SKM-1 treated with dmso at 0.1 percent for 144 hours (cell line): ENCODE data around the gene GTPBP6.
"Not testable (repeated sequence)": the region's sequence is repeated elsewhere in the genome, so short reads cannot be mapped to it uniquely, and the experiment has no call there.

Source experiments
- DNase-seq: peaks from one replicate; lab custom pipeline; 2025; ENCODE audit not compliant: unreplicated experiment; lab: John Stamatoyannopoulos, UW

The GTPBP6 gene

DNA sequence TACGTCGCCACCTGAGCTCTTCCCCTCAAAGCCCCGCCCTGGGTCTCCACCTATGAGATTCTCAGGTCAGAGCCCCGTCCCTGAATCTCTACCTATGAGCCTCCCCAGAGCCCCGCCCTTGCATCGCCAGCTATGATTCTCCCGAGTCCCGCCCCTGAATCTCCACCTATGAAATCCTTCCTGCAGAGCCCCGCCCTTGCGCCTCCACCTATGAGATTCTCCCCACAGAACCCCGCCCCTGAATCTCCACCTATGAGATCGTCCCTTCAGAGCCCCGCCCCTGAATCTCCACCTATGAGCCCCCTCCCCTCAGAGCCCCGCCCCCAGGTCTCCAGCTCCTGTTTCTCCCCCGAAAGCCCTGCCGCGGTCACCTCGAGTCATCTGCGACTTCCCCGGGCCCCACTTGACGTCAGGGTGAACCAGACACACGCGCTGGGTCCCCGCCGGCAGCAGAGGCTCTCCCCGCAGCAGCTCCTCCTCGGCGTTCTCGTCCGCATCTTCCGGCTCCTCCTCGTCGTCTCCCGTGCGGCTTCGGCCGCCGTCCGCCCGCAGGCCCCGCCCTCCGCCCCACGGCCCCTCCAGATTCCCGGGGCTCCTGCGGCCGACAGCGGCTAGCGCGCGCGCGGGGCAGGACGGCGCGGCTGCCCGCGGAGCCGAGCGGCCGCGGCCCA lies 393 bp downstream of the GTPBP6 start:
- no peak for DNase-seq

DNA sequence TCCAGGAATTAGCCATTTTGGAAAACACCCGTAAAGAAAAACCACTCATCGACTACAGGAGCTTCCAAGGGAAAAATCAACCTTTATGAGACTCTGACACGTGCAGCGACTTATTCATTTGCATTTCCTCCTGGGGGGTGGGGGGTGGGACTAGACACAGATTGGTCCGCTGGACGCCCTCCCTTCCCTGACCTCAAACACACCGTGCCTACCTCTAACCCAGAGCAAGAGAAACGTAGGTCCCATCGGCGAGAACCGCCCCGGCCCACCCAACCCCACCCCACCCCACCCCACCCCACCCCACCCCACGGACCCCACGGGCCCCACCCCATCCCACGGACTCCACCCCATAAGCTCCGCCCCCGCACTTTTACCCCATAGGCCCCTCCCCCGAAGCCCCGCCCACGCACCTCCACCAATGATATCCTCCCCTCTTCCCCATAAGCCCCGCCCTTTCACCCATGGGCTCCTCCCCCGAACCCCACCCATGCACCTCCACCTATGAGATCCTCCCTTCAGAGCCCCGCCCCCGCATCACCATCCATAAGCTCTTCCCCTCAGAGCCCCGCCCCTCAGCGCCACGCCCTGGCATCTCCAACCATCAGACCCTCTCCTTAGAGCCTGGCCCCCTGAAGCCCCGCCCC lies 1.1 kb downstream of the GTPBP6 start:
- no peak for DNase-seq

DNA sequence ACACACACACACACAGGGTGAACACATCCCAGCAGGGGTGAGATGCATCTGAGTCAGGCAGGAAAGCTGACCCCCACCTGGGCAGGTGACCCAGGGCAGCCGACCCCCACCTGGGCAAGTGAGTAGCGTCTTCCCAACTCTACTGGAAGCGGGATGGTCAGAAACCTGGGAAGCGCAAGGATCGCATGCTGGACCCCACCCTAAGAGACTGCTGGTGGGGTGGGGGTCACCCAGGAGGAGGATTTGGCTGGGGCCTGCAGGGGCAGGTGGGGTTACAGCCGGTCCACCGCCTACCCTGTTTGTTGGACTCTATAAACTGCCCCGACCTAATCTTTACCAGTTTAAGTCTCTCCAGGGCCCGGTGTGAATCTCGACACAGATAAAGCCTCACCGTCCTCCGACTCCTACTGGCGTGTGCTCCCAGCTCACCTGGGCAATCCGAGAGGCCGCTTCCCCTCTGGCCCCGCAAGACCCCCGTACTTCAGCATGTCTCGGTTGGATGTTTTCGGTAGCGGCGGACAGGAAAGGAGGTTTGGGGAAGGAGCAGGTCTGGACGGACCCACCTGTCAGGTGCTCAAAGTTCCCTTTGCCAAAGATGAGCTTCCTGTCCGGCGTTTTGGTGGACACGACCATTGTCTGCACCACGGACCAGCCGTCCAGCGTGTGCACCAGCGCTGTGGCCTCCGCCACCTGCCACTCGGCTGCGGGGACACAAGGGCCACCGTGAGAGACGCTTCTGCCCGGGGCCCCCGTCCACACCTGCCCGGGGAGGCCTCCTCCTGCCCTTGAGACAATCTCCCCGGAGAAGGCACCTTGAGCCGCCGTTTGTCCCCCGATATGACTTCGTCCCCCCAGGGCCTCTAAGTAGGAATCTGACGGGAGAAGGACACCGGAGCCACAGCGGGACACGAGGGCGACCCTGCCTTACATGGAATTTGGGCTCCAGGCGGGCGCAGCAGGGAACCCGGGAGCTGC lies 2.0 kb downstream of the GTPBP6 start:
- no peak for DNase-seq

DNA sequence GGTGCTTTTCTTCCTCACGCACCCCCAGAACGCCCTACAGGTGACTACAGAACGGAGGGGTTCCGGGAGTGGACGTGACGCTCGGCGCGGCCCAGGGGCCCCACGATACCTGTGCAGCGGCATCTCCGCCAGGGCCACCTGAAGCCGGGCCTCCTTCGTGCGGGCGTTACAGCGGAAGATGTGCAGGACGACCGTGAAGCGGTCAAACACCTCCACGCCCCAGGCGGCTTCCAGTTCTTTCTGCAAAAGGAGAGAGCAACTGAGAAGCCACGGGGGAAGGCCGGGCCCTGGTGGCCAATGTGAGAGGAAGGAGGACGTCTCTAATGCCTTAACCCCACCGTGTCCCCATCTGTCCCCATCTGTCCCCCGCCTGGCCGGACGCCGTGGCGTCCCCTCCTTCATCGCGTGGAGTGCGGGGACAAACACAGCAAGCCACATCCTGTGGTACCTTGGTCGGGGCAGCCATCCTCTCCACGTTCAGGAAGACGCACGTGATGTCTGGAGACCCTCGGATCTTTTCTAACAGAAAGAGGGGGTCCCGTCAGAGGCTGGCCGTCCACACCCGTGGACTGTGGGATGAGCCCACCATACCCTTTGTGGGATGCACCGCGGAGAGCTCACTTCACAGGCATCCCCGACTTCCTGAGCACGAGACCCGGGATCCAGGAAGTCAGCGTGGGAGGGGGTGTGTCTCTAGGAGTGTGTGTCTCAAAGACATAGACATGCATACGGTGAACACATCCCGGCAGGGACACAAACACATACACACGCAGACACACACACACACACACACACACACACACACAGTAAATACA lies 3.6 kb downstream of the GTPBP6 start:
- no peak for DNase-seq

DNA sequence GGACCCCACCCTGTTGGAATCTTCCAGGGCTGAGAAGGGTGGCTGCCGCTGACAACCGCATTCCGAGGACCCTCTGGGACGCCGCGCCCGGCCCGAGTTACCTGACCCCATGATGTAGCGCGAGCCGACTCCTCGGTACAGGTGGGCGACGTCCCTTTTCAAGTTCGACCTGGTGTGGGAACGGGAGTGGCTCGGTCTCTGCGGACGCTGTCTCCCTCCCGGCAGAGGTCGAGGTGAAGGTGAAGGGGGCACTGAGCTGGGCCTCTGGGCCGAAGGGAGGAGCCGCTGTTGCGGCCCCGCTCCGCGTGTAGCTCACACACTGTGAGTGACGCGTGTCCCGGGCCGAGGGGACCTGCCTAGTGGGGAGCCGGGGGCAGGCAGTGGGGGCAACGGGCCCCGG lies 4.5 kb downstream of the GTPBP6 start:
- no peak for DNase-seq

DNA sequence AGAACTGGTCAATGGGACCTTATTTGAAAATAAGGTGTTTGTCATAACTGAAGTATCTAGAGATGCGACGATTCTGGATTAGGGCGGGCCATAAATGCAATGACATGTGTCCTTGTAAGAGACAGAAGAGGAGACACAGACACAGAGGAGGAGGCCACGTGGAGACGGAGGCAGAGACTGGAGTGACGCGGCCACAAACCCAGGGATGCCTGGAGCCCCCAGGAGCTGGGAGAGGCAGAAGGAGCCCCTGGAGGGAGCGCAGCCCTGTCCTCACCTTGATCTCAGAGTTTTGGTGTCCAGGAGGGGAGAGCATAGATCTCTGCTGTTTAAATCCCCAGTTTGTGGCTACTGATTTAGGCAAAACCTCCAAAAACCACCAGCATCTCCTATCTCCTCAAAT lies 5.0 kb downstream of the GTPBP6 start:
- no peak for DNase-seq

DNA sequence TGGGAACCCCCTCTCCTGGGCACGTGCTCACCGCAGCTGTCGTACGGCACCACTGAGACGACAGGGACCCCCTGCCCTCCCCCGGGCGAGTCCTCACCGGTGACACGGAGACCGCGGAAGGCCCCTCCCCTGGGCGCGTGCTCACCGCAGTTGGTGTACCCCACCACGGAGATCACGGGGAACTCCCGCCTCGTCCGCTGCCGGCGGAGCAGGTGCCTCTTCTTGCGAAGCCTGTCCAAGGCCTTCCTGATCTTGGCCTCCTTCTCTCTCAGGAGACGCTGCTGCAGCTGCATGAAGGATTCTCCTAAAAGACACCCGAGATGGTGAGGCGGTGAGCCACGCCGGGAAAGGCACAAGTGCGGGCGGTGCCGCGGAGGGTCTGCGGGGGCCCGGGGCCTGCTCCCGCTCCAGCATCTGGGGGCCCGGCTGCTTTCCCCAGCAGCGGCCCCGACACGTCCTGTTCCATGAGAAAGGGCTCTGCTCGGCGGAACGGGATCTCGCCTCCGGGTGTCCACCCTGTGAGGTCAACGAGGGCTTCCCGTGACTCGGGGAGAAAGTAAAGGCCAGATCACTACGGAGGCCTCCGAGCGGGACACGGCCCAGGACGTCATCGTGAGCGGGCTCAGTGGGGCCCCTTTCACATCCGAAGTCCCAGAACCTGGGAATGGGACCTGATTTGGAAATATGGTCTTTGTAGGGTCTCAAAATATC lies 5.8 kb downstream of the GTPBP6 start:
- no peak for DNase-seq

DNA sequence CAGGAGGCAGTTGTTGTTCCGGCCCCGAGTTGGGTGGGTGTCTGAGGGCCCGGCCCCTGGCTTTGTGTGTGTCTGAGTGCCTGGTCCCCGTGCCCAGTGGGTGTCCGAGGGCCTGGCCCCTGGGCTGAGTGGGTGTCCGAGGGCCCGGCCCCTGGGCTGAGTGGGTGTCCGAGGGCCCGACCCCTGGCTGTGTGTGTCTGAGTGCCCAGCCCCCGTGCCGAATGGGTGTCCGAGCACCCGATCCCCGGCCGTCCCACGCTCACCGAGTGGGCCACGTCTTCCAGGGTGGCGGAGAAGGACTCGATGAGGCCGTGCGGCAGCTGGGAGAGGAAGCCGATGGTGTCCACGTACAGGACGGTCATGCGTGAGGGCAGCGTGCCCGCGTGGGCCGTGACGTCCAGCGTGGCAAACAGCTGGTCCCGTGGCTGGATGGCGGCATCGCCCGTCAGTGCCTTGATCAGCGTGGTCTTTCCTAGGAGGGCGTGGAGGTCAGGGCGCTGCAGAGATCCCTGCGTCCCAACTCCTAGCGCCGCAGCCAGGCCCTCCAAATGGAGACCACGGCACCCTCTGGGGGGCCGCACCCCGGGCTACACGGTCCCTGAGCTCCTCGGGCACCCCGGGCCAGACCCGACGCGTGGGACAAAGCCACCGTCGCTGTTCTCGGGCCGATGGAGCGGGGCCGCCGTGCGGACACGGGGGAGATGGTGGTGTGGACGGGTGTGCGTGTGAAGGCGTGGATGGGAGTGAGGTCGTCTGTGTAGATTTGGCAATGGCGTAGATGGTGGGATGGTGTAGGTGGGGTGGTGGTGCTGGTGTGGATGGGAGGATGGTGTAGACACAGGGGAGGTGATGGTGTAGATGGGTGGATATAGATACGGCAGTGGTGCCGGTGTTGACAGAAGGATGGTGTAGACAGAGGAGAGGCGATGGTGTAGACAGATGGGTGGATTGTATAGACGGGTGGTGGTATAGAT lies 7.2 kb downstream of the GTPBP6 start:
- DNase-seq = no peak

DNA sequence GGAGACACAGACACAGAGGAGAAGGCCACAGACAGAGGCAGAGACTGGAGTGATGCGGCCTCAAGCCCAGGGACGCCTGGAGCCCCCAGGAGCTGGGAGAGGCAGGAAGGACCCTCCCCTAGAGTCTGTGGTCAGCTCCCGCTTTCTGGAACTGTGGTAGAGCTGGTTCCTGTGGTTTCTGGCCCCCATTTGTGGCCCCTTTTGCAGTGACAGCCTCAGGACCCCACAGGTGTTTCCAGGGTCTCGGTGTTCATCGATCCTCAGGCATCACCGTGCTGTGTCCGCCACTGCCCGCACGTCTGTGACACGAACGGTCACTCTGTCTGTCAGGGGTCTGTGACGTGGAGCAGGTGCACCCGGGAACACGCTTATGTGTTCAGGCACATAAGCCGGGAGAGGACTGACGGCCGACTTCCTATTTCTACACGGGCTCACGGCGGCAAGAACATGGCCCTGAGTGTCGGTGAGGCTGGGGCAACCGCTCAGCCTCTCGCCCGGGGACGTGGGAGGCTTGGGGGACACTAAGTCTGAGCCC lies 7.9 kb downstream of the GTPBP6 start:
- no peak for DNase-seq

DNA sequence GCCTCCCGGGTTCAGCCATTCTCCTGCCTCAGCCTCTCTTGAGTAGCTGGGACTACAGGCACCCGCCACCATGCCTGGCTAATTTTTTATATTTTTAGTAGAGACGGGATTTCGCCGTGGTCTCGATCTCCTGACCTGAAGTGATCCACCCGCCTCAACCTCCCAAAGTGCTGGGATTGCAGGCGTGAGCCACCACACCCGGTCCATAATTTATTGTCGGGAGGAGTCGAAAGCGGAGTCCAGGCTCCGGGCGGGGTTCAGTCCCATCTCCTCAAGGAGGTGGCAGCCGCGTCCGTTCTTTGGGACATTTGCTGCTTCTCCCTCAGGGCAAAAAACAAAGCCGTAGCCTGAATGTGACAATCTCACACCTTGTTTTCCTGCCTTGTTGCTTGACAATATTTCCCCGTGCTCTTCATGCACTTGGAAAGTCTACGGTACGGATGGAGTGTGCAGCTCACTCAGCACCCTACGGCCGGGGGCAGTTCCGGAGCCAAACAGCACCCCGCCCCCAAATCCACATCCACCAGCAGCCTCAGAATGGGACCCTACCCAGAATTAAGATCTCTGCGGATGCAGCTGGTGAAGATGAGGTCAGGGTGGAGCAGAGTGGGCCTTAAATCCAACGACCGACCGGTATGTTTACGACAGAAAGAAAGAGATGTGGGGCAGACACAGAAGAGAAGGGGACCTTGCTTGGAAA lies 9.6 kb downstream of the GTPBP6 start:
- DNase-seq = no peak

DNA sequence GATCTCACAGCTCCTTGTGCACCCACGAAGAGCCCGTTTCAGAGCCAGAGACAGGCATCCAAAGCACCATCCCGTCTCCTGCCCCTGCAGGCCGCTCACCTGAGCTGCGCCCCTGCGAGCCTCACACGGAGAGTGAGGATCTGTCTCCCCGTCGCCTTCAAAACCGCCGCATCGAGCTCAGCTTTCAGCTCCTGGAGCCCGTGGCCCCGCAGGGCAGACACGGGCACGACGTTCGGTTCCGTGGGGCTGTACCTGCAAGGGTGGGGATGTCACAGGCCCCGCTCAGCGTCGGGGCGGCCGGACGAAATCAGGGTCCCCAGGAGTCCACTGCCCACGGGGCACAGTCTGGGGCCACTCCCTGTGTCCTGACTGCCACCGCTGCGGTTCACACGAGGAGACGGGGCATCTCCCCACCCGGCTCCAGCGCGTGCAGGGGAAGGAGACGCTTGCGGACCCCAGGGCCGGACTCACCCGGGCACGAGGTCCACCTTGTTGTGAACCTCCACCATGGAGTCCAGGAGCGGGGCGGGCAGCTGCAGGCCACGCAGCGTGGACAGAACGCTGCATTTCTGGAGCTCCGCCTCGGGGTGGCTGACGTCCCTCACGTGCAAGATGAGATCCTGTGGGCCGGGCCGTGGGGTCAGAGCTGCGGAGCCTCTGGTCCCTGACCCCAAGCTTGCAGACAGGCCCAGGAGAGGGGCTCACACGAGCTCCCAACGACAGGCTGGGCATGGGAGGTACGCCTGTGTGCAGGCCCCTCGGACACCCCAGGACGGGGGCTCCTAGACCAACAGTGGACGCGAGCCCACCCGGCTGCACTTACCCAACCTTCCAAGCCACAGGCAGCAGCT lies 11.1 kb downstream of the GTPBP6 start:
- DNase-seq = no peak

DNA sequence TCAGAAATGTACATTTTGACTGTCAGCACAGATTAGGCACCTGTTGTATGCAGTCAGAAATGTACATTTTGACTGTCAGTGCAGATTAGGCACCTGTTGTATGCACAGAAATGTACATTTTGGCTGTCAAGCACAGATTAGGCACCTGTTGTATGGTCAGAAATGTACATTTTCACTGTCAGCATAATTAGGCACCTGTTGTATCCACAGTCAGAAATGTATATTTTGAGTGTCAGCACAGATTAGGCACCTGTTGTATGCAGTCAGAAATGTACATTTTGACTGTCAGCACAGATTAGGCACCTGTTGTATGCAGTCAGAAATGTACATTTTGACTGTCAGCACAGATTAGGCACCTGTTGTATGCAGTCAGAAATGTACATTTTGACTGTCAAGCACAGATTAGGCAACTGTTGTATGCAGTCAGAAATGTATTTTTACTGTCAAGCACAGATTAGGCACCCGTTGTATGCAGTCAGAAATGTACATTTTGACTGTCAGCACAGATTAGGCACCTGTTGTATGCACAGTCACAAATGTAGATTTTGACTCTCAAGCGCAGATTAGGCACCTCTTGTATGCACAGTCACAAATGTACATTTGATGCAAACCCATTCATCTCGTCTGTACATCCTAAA lies 11.9 kb downstream of the GTPBP6 start:
- not testable (repeated sequence) for DNase-seq

DNA sequence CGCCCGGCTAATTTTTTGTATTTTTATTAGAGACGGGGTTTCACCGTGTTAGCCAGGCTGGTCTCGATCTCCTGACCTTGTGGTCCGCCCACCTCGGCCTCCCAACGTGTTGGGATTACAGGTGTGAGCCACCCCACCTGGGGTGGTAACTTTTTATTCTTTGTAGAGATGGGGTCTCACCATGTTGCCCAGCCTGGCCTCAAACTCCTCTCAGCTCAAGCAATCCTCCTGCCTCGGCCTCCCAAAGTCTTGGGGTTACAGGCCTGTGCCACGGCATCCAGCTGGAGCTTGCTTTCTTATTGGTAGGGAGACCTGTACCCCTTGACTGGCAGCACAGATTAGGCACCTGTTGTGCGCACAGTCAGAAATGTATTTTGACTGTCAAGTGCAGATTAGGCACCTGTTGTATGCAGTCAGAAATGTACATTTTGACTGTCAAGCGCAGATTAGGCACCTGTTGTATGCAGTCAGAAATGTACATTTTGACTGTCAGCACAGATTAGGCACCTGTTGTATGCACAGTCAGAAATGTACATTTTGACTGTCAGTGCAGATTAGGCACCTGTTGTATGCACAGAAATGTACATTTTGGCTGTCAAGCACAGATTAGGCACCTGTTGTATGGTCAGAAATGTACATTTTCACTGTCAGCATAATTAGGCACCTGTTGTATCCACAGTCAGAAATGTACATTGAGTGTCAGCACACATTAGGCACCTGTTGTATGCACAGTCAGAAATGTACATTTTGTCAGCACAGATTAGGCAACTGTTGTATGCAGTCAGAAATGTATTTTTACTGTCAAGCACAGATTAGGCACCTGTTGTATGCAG lies 12.6 kb downstream of the GTPBP6 start:
- DNase-seq = not testable (repeated sequence)

DNA sequence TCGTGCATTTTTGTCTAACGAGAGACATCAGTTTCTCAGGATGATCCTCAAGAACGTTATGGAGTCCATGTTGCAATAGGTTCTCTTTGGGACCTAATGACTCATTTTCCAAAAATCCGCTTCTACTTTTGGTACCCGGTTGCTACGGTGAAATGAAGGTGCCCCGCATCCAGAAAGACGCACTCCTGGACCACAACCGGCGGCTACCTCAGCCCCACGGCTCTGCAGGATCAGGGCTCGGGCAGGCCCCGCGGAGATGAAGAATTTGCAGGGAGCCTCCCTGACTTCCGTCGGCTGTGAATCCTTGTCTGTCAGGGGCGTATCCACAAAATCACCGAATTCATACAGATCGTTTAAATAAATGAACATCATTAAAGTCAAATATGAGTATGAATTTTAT lies 15.6 kb downstream of the GTPBP6 start:
- no peak for DNase-seq

DNA sequence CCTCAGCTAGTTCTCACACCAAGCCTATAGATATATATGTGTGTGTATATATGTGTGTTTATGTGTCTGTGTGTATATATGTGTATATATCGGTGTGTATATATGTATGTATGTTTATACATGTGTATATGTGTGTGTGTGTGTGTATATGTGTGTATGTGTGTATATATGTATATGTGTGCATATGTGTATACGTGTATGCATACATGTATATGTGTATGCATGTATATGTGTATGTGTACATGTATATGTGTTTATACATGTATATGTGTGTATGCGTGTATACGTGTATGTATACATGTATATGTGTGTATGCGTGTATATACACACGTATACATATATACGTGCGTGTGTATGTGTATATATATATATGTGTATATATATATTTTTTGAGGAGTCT lies 18.3 kb downstream of the GTPBP6 start:
- no peak for DNase-seq

DNA sequence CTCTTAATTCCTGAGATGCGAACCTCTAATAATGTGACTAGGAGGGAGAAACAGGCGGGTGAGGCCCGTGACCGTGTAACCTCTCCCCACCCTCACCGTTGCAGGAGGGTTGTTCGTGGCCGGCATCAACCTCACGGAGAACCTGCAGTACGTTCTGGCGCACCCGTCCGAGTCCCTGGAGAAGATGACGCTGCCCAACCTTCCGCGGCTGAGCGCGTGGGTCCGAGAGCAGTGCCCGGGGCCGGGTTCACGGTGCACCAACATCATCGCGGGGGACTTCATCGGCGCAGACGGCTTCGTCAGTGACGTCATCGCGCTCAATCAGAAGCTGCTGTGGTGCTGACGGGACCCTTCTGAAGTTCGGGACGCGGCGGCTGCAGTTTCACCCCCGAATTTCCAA lies 19.6 kb downstream of the GTPBP6 start:
- DNase-seq = no peak
